Heart right ventricle (tissue), 16 donors: ENCODE results near the gene KCNJ14. TPM values are rescaled to one million over a fixed set of nuclear protein-coding genes. Genes with fewer than 3 reads are reported as not detected.
A peak's percentile ranks its signal among the peaks of the same experiment; 100 is the strongest.

Experiments
- ATAC-seq, 8 donors: fragments of 200-7000 bp; cut with Tn5 transposase; one replicate each; pipeline ENCODE4 v1.9.1; 2020; ENCODE audit warnings: mild to moderate bottlenecking in 8 of 8, moderate library complexity in 8 of 8, moderate number of reproducible peaks in 1 of 8
- DNase-seq, 2 donors: peaks; one replicate each; pipeline ENCODE4 v3.0.0-alpha.2; 2020
- H3K27ac ChIP-seq, 10 donors: fragments of 200-600 bp; sonication (generic) in 2 of 10; one replicate each; pipeline versions ENCODE4 v1.5.0 to v1.8.0; 2020 to 2022; ENCODE audit warnings: mild to moderate bottlenecking in 3 of 10
- H3K27me3 ChIP-seq, 7 donors: fragments of 200-600 bp; one replicate each; pipeline ENCODE4 v1.8.0; 2021 to 2022; ENCODE audit warnings: mild to moderate bottlenecking in 2 of 7
- H3K36me3 ChIP-seq, 9 donors: fragments of 200-600 bp; sonication (generic) in 1 of 9; one replicate each; pipeline versions ENCODE4 v1.5.0 to v1.8.0; 2020 to 2022; ENCODE audit warnings: mild to moderate bottlenecking in 2 of 9
- H3K4me1 ChIP-seq, 9 donors: fragments of 200-600 bp; sonication (generic) in 1 of 9; one replicate each; pipeline versions ENCODE4 v1.5.0 to v1.8.0; 2020 to 2022; ENCODE audit warnings: mild to moderate bottlenecking in 4 of 9
- H3K4me3 ChIP-seq, 10 donors: fragments of 200-600 bp; sonication (generic) in 2 of 10; one replicate each; pipeline versions ENCODE4 v1.5.0 to v1.8.0; 2020 to 2022; ENCODE audit warnings: mild to moderate bottlenecking in 7 of 10, moderate library complexity in 2 of 10
- H3K9me3 ChIP-seq, 11 donors: fragments of 200-600 bp in 10 of 11; sonication (generic) in 2 of 11; one replicate each; pipeline versions ENCODE4 v1.5.0 to v1.8.0; 2013 to 2022; ENCODE audit warnings: mild to moderate bottlenecking in 2 of 11, control low read depth in 1 of 11, moderate library complexity in 1 of 11
- WGBS, 2 donors: extraction: QIAGEN DNeasy Blood & Tissue Kit; methylation state at CpG; one replicate each; pipeline ENCODE4 v1.1.7; 2013; ENCODE audit warnings: inconsistent platforms in 1 of 2; 5-methylcytosine and 5-hydroxymethylcytosine counted together
- intact Hi-C, 10 donors: fragments of 100-400 bp; cut with DNase I; formaldehyde crosslinking; loops; one replicate each; pipeline versions ENCODE4 v1.11.1 to v1.14.2; 2022
- polyA plus RNA-seq, 2 donors: library from polyadenylated mRNA; stranded (reverse); fragments of 200-250 nt; gene quantifications; one replicate each; pipeline ENCODE4 v1.2.3, GENCODE V29; 2013
- total RNA-seq, 10 donors: library from RNA; stranded (reverse); fragmentation: NEBNext Ultra II Directional in 3 of 10; extraction: Animal tissue kit (Norgen Biotek cat#: 25700) in 3 of 10; gene quantifications; one replicate each; pipeline versions ENCODE4 v1.2.1 to v1.2.4, GENCODE V29; 2021 to 2023
- TF ChIP-seq, protein P1 (sequence below), 9 donors: fragments of 200-600 bp; sonication (generic) in 2 of 9; IDR thresholded peaks; one replicate each; pipeline versions ENCODE4 v1.5.0 to v1.8.0; 2021 to 2022; ENCODE audit warnings: antibody characterized with exemption in 9 of 9, mild to moderate bottlenecking in 5 of 9, moderate library complexity in 1 of 9
- donor health status: Arrhythmogenic right ventricular cardiomyopathy.
- donor health status: ischemic (EF 13 %, LVEDD 7.1; RV severe dilation, severe dysfunction).
- donor health status: healthy with polysubstance abuse.
- donor health status: DM: no; HTN: yes; CAD: no.
- donor health status: DM: no; HTN: no; CAD: no.
- donor health status: ischemic (EF 25% LVEDD 6.9; RV normal size, moderate dysfunction).
- donor health status: ischemic (EF 25% LVEDD 5.7; RV mildly dilated, moderate dysfunction).
- donor health status: healthy.
- donor health status: DM: yes; HTN: yes; CAD: no.
- donor health status: Ischemic cardiomyopathy.
- donor health status: ischemic (EF 35%, LVEDD 5.7; RV mildly dilated, moderate dysfunction).
- donor health status: nonischemic (EF 11% LVEDD 7.7; RV severe dilation, severe dysfunction).
- donor health status: DM: yes; HTN: yes; CAD: no.
- donor health status: PGD.
- donor health status: ischemic (EF 29% LVEDD 5.4; RV normal size, mild dysfunction).
- donor health status: nonischemic (EF 23%, LVEDD 6.1; RV moderate dilation, normal function).

Gene KCNJ14
- total and polyA plus RNA-seq, 12 donors = 0.13 to 0.52 (median 0.30) TPM

DNA sequence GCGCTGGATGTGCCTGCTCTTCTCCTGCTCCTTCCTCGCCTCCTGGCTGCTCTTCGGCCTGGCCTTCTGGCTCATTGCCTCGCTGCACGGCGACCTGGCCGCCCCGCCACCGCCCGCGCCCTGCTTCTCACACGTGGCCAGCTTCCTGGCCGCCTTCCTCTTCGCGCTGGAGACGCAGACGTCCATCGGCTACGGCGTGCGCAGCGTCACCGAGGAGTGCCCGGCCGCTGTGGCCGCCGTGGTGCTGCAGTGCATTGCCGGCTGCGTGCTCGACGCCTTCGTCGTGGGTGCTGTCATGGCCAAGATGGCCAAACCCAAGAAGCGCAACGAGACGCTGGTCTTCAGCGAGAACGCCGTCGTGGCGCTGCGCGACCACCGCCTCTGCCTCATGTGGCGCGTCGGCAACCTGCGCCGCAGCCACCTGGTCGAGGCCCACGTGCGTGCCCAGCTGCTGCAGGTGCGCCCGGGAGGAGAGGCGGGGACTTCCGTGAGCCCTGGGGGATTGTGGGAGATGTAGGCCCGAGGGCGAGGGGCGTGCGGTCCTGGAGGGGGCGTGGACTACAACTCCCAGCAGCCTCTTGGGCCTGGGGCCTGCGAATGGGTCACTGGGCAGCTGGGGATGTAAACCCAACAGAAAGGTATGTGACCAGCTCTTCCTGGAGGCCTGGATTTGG, 6.7 kb downstream of the KCNJ14 start:
- H3K27ac ChIP-seq = no peak overlapping the region
- H3K4me1 ChIP-seq = no peaks in the 10 kb centered on the region
- H3K36me3 ChIP-seq = peaks cover 0 to 17% (median 0%) of the 10 kb centered on the region in 9 donors
- H3K4me3 ChIP-seq = no peak overlapping the region
- intact Hi-C loops = no loop called here
- no peak for DNase-seq
- H3K9me3 ChIP-seq = no peaks in the 10 kb centered on the region
- whole genome bisulfite sequencing, 2 donors = 62 to 69% methylated on average over 47 to 62 of the region's 62 CpGs
- TF ChIP-seq, protein P1, sequence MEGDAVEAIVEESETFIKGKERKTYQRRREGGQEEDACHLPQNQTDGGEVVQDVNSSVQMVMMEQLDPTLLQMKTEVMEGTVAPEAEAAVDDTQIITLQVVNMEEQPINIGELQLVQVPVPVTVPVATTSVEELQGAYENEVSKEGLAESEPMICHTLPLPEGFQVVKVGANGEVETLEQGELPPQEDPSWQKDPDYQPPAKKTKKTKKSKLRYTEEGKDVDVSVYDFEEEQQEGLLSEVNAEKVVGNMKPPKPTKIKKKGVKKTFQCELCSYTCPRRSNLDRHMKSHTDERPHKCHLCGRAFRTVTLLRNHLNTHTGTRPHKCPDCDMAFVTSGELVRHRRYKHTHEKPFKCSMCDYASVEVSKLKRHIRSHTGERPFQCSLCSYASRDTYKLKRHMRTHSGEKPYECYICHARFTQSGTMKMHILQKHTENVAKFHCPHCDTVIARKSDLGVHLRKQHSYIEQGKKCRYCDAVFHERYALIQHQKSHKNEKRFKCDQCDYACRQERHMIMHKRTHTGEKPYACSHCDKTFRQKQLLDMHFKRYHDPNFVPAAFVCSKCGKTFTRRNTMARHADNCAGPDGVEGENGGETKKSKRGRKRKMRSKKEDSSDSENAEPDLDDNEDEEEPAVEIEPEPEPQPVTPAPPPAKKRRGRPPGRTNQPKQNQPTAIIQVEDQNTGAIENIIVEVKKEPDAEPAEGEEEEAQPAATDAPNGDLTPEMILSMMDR (IDR thresholded peaks at IDR 0.05) = no peak
- ATAC-seq = peak in 3 of 8 donors; percentile 16 to 36 (median 27)
- no peaks in the 10 kb centered on the region for H3K27me3 ChIP-seq

DNA sequence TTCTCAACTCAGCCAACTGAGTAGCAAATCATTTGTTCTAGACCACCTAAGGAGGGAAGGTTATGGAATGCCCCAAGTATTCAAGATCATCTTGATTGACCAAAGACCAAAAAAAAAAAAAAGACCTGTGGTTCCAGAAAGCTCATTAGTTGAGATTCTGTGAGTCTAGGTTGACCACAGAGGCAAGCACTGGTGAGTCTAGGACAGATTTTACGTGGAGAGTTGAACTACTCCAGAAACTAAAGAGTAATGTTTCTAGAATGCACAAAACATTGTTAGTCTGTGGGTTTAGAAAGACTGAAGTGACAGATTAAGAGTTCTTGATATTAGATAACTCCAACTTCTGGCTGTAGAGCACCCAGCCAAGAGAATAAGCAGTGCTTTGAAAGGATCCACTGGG, 9.8 kb downstream of the KCNJ14 start:
- Histone ChIP-seq H3K36me3 (peaks cover 0 to 7% (median under 1%) of the 10 kb centered on the region in 9 donors), H3K27ac (no peak overlapping the region), H3K4me1 (peaks cover 3 to 13% (median 9%) of the 10 kb centered on the region in 9 donors), H3K9me3 (no peaks in the 10 kb centered on the region), H3K4me3 (no peak overlapping the region), H3K27me3 (no peaks in the 10 kb centered on the region)
- TF ChIP-seq, protein P1 (IDR thresholded peaks at IDR 0.05) = no peak
- WGBS, 2 donors = 97% methylated on average over 1 of the region's 1 CpG
- ATAC-seq (no peak), DNase-seq (no peak)
- intact Hi-C loops = no loop called here

DNA sequence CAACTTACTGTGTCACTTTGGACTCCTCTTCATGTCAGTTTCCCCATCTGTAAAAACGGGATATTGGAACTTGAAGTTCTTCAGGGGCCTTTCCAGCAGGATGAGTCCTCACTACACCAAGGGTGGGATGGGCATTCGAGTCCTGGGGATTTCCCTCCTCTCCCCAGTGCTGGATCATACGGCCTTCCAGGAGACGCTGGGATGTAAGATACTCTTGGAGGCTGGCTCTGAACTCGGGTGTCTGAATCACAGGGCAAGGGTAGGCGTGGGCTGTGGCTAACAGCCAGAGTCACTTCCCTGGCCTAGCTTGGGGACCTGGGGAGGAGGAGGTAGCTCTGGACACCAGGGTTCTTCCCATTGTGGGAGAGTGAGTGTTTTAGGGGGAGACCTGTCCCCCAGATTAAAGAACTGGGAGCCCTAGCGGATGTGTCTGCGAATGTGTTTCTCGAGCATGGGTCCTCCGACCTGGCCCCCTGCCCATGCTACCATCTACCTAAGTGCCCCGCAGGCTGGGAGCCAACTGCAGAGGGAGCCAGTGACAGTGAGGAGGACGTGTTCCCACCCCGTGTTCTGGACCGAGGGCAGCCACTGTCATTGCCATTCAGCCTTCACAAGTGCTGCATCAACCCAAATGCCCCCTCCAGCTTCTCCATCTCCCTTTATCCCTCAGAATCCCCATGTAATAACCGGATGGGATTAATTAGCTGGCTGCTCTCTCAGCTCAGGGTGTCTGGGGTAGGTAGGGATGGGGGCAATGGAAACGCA, 11.4 kb downstream of the KCNJ14 start:
- Histone ChIP-seq H3K27me3 (no peaks in the 10 kb centered on the region), H3K9me3 (no peaks in the 10 kb centered on the region), H3K36me3 (peaks cover 0 to 23% (median 15%) of the 10 kb centered on the region in 9 donors), H3K4me1 (peaks cover 7 to 27% (median 15%) of the 10 kb centered on the region in 9 donors), H3K27ac (no peak overlapping the region), H3K4me3 (no peak overlapping the region)
- no peak for ATAC-seq
- intact Hi-C loops = no loop called here
- TF ChIP-seq, protein P1 (IDR thresholded peaks at IDR 0.05) = no peak
- 71 to 73% methylated on average over 16 of the region's 16 CpGs for WGBS, 2 donors
- no peak for DNase-seq

DNA sequence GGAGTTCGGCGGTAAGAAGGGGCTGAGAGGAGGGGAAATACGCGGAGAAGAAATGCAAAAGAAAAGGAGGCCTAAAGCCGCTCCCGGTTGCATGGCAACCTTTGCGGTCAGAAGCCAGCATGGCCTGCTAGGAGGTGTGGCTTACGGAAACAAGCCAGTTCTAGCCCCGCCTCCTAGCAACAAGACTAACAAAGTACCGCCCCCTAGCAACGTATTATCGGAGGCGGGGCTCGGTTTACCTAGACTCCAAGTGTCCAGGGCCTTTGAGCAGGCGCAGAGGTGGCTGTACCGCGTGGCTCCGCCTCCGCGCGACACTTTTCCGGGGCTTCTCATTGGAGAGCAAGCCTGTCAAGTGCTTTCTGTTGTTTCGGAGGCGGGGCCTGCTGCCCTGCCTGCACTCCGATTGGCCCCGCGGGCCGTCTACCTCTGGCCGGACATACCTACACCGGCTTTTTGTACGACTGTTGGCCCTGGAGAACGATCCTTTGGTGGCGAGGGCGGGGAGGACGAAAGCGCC, 13.5 kb downstream of the KCNJ14 start:
- H3K36me3 ChIP-seq = peaks cover 0 to 38% (median 36%) of the 10 kb centered on the region in 9 donors
- H3K4me3 ChIP-seq = peak overlapping the region; percentile 82 to 98 (median 90)
- TF ChIP-seq, protein P1 (IDR thresholded peaks at IDR 0.05) = peak in 1 of 9 donors; percentile 31
- H3K27ac ChIP-seq = peak overlapping the region; percentile 97 to 100 (median 99)
- intact Hi-C loops = loop anchor here in 2 of 10 donors (1.0 to 2.0 kb wide), 3 partner anchors 24 to 106 kb away; partner anchors contain the start of genes KDELR1 (in 1 of the 2) and TMEM143 (in 1 of the 2)
- DNase-seq (peak; percentile 99), ATAC-seq (peak; percentile 93 to 97 (median 95))
- no peaks in the 10 kb centered on the region for H3K27me3 ChIP-seq
- peaks cover 7 to 36% (median 15%) of the 10 kb centered on the region in 9 donors for H3K4me1 ChIP-seq
- 0% methylated on average over 36 of the region's 36 CpGs for WGBS, 2 donors
- H3K9me3 ChIP-seq = no peaks in the 10 kb centered on the region
